ENCODE results near the gene ABTB1. TPM values are rescaled to one million over a fixed set of nuclear protein-coding genes. Genes with fewer than 3 reads are reported as not detected.
"Not testable (repeated sequence)": the region's sequence is repeated elsewhere in the genome, so short reads cannot be mapped to it uniquely, and the experiment has no call there.

ABTB1 gene
- total and polyA plus RNA-seq, 9 donors = 5.5 to 64.4 (median 26.7) TPM

- Histone ChIP-seq H3K4me1 (ENCODE audit: insufficient read depth) (peaks cover 13% of the 10 kb centered on the region), H3K9me3 (no peaks in the 10 kb centered on the region), H3K27me3 (no peaks in the 10 kb centered on the region), H3K27ac (no peak overlapping the region), H3K4me3 (no peak overlapping the region), H3K36me3 (no peaks in the 10 kb centered on the region)
- WGBS, 3 donors = 79 to 82% (median 81%) methylated on average over 9 of the region's 9 CpGs
- peak in 2 of 5 donors; percentile 7 to 17 for DNase-seq
- intact Hi-C loops (cut with DNase I) = loop anchor here in 1 of 4 donors (5.0 kb wide), 1 partner anchor 123 kb away; the partner anchor contains the start of gene MGLL
- TF ChIP-seq POLR2A (IDR thresholded peaks at IDR 0.05) = no peak
- no peak for TF ChIP-seq EP300 (IDR thresholded peaks at IDR 0.05)
- TF ChIP-seq, protein P1, sequence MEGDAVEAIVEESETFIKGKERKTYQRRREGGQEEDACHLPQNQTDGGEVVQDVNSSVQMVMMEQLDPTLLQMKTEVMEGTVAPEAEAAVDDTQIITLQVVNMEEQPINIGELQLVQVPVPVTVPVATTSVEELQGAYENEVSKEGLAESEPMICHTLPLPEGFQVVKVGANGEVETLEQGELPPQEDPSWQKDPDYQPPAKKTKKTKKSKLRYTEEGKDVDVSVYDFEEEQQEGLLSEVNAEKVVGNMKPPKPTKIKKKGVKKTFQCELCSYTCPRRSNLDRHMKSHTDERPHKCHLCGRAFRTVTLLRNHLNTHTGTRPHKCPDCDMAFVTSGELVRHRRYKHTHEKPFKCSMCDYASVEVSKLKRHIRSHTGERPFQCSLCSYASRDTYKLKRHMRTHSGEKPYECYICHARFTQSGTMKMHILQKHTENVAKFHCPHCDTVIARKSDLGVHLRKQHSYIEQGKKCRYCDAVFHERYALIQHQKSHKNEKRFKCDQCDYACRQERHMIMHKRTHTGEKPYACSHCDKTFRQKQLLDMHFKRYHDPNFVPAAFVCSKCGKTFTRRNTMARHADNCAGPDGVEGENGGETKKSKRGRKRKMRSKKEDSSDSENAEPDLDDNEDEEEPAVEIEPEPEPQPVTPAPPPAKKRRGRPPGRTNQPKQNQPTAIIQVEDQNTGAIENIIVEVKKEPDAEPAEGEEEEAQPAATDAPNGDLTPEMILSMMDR (IDR thresholded peaks at IDR 0.05) = no peak
Measured at GRCh38 chr3:127699416-127700300, 26.9 kb downstream of the ABTB1 start.

DNA sequence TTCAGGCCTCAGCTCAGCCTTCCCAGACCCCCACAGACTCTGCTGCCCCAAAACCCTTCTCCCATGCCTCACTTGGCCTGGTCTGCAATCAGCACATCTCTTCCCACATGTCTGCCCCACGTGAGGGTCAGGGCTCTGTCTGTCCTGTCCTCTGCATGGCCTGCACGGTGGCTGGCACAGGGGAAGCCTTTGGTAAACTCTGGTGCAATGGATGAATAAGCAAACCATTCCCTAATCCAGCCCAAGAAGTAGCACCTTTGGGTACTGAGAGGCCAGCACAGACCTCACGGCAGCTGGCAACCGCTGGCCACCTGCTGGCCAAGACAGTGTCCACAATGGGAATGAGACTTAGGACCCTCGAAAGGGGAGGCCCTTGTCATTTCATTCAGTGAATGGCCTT, 27.7 kb downstream of the ABTB1 start:
- WGBS, 3 donors = 72 to 83% (median 75%) methylated on average over 5 of the region's 5 CpGs
- peak in 2 of 5 donors; percentile 5 to 23 for DNase-seq
- H3K36me3 ChIP-seq = no peaks in the 10 kb centered on the region
- no peaks in the 10 kb centered on the region for H3K9me3 ChIP-seq
- intact Hi-C loops (cut with DNase I) = no loop called here
- peaks cover 13% of the 10 kb centered on the region for H3K4me1 ChIP-seq (ENCODE audit: insufficient read depth)
- no peak for TF ChIP-seq EP300 (IDR thresholded peaks at IDR 0.05)
- H3K27me3 ChIP-seq = no peaks in the 10 kb centered on the region
- H3K4me3 ChIP-seq = no peak overlapping the region
- H3K27ac ChIP-seq = no peak overlapping the region

DNA sequence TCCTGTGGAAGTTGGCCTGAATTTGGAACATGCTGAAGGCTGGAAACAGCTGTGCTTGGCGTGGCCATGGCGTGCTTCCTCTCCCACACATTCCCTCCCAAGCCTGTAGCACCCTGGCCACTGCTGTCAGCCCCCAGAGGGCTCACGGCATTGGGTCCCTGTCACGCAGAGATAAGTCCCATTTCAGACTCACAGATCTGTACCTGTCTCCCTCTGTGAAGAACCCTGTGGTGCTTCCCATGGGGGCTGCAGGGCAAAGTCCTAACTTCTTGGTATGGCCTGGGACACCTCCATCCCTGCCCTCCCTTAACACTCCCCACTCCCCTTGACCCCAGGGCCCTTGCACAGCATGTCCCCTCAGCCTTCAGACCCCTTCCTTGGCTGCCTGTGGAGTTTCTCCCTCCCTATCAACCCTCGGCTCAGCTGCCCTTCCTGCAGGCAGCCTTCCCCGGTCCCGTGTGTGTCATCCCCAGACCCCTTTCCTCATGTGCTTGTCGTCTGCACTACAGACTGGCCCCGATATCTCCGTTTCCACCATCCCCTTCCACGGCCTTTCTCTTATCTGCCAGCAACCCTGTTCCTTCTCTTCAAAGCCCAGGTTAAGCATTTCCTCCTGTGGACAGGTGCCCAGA, 28.6 kb downstream of the ABTB1 start:
- Histone ChIP-seq H3K27me3 (no peaks in the 10 kb centered on the region), H3K27ac (no peak overlapping the region), H3K4me1 (ENCODE audit: insufficient read depth) (peaks cover 13% of the 10 kb centered on the region), H3K36me3 (no peaks in the 10 kb centered on the region), H3K4me3 (no peak overlapping the region), H3K9me3 (no peaks in the 10 kb centered on the region)
- intact Hi-C loops (cut with DNase I) = no loop called here
- peak in 2 of 5 donors; percentile 15 to 30 for DNase-seq
- 59 to 64% (median 62%) methylated on average over 11 of the region's 11 CpGs for WGBS, 3 donors
- TF ChIP-seq POLR2A (IDR thresholded peaks at IDR 0.05) (no peak), EP300 (IDR thresholded peaks at IDR 0.05) (no peak)
- TF ChIP-seq, protein P1 (IDR thresholded peaks at IDR 0.05) = no peak

DNA sequence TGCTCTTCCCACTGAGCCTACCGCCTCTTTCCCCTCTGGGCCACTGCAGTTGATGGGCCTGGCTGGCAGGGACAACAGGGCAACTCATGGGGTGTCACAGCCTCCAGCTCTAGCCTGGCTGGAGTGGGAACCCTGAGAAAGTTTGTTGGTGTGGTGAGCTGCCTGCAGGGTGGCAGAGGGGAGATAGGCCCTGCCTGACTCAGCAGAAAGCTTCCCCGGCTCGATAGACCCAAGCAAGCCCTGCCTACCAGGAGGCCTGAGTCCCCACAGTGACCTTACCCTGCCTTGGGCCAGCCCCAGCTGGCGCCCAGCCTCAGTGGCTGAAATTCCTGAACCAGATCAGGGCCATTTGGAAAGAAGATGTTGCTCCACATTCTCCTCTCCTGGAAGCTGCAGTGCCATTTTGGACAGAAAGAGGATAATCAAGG, 29.4 kb downstream of the ABTB1 start:
- H3K27ac ChIP-seq = no peak overlapping the region
- no peaks in the 10 kb centered on the region for H3K36me3 ChIP-seq
- H3K4me3 ChIP-seq = no peak overlapping the region
- peak in 2 of 5 donors; percentile 16 to 34 for DNase-seq
- no peaks in the 10 kb centered on the region for H3K9me3 ChIP-seq
- intact Hi-C loops (cut with DNase I) = no loop called here
- TF ChIP-seq, protein P1 (IDR thresholded peaks at IDR 0.05) = no peak
- TF ChIP-seq POLR2A (IDR thresholded peaks at IDR 0.05) = no peak
- TF ChIP-seq EP300 (IDR thresholded peaks at IDR 0.05) = no peak
- no peaks in the 10 kb centered on the region for H3K27me3 ChIP-seq
- peaks cover 8% of the 10 kb centered on the region for H3K4me1 ChIP-seq (ENCODE audit: insufficient read depth)
- 59 to 72% (median 59%) methylated on average over 4 of the region's 4 CpGs for WGBS, 3 donors

DNA sequence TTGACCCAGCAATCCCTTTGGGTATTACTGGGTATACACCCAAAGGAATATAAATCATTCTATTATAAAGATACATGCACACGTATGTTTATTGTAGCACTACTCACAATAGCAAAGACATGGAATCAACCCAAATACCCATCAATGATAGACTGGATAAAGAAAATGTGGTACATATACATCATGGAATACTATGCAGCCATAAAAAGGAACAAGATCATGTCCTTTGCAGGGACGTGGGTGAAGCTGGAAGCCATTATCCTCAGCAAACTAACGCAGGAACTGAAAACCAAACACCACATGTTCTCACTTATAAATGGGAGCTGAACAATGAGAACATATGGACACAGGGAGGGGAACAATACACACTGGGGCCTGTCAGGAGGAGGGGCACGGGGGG, 32.1 kb downstream of the ABTB1 start:
- DNase-seq; H3K4me1 ChIP-seq (ENCODE audit: insufficient read depth); H3K36me3 ChIP-seq; H3K27me3 ChIP-seq; H3K9me3 ChIP-seq; H3K4me3 ChIP-seq; H3K27ac ChIP-seq; intact Hi-C loops (cut with DNase I): not testable (repeated sequence)
- WGBS, 3 donors = 91 to 97% (median 92%) methylated on average over 4 of the region's 4 CpGs

Data from ovary (tissue), 9 donors.